Amniotic stem cell (primary cell): ENCODE measurements around the gene FAM168A.

Source experiments
- DNase-seq: peaks from one replicate; lab custom pipeline; 2025; lab: John Stamatoyannopoulos, UW

The FAM168A gene, protein sequence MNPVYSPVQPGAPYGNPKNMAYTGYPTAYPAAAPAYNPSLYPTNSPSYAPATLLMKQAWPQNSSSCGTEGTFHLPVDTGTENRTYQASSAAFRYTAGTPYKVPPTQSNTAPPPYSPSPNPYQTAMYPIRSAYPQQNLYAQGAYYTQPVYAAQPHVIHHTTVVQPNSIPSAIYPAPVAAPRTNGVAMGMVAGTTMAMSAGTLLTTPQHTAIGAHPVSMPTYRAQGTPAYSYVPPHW

DNA sequence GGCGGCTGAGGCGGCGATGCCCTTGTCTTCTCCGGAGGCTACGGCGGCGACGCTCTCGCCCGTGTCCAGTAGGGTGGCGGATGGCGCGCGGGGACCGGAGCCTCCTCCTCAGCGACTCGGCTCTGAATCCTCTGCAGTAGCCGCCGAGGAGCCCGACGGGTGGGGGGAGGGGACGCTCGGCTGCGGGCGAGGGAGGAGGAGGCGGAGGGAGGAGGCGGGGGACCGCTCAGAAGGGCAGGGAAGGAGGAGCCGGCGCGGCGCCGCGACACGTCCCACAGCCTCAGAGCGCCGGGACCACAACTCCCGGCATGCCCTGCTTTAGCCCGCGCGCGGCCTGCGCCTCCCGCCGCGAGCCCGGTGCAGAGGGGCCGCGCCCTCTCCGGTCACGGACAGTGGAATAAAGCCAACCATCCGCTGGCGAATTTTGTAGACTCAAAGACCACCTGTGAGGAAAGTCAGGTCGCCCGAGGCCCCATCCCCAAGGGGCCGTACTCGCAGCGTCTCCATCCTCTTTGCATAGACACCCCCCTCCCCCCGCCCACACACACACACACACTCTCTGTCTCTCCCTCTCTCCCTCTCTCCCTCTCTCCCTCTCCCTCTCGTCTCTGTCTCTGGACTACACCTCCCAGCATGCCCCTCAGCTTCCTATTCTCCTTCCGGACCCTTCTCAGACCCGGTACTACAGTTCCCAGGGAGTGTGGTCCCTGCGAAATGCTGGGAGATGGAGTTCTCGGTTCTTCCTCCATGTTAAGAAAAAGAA lies at the start of gene FAM168A:
Gene FAM168A, minus strand, starts transcription at position 157 of the 763 bp plus-strand sequence. CDS start 129,638 bp downstream, outside the sequence.
- DNase-seq, result peak; percentile 94

DNA sequence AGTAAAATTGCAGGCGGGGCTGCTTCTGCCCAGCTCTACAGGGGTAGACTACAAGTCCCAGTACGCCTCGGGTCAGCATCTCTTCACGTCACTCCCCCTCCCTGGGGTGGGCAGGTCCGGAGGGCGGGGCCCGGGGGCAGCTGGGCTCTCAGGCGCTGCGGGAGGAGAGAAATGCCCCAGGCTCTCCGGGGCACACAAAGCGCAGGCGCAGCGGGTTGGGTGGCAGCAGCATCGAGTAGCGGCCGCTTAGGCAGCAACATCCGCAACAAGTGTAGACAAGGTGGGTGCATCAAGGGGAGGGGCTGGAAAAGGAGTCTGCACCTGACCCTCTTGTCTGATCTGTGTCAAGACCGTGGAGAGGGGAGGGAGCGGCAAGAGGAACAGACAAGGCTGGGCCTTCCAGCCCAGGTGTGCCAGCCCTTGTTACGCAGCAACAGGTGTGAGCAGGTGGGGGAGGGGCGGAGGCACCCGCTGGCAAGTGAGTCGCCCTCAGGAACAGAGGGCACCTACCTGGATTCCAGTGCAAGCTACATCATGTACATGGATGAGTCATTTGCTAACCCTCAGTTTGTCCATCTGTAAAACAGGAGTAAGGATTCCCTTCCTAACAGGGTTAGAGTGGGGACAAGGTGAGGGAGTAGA lies 49.7 kb upstream of the FAM168A start:
- peak; percentile 60 for DNase-seq

DNA sequence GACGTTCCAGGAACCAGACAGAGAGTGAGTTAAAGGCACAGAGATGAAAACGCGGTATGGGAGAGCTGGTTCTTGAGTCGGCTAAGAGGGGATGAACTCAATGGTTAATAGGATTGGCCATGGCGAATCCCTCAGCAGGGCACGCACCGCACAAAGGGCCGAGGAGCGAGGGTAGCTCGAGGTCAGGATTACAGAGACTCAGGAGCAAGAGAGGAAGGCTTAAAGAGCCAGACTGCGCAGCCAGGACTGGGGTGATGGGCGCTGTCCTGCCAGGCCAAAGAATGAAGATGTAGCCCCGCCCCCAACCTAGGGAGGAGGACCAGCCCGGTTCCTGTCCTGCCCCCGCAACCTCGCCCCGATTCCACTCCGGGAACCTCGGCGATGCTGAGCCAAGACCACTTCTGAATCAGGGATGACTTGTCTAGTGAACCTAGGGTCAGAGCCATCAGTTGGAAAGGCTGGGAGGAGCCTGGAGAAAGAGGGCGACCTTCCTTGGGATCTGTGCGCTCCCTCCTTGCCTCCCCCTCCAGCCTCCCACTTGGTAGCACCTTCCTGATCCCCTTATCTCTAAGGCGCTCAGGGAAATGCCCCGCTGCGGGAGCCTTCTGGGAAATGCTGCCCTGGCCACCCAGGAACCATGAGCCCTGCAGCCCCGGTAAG lies 48.2 kb upstream of the FAM168A start, which contains the start of gene PLEKHB1:
Gene PLEKHB1, plus strand, starts transcription at position 610 of the 660 bp plus-strand sequence. Its CDS starts 28 bp downstream, at position 638.
- DNase-seq, result no peak

DNA sequence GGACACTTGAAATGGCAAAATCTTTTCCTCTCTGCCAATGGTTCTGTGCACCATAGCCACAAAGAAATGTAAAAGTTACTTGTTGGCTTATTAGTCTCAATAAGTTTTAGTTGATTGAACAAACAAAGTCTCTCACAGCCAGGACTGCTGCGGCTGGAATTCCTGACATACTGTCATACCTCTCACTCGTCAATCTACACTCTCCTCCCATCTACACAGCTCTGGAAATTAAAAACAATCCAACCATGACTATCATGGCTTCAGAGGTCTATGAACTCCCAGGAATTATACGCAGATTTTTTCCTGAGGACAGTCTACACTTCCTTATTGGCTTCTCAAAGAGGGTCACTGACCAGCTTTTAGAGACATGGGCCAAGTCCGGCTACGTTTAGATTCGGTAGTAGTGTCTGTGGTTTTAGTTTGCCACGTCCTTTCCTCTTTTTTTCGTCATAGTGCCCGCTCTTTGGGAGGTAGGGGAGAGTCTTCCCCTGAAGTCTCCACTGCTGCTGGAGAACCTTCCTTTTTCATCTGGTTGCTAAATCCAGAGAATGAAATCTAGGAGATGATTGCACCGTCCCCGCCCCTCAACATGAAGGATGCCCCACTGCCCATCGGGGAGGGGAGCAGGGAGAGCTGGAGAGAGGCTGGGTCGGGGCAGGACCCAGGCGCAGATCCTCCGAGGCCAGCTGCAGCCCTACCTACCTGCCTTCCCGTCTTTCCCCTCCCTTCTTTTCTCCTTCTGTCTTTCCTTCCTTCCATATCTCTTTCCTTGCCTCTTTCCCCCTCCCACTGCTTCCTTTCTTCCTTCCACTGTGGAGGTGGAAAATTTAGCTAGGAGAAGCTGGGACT lies 47.4 kb upstream of the FAM168A start:
- no peak for DNase-seq

DNA sequence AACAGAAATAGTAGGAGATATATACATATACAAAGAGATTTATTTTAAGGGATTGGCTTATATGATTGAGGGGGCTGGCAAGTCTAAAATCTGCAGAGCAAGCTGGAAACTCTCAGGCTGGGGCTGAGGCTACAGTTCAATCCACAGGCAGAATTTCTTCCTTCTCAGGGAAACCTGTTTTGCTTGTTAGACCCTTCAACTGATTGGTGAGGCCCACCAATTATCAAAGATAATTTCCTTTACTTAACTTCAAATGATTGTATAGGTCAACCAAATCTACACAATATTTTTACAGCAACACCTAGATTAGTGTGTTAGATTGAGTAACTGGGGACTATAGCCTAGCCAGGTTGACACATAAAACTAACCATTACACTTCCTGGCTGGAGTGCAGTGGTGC lies 43.8 kb upstream of the FAM168A start:
- no peak for DNase-seq

DNA sequence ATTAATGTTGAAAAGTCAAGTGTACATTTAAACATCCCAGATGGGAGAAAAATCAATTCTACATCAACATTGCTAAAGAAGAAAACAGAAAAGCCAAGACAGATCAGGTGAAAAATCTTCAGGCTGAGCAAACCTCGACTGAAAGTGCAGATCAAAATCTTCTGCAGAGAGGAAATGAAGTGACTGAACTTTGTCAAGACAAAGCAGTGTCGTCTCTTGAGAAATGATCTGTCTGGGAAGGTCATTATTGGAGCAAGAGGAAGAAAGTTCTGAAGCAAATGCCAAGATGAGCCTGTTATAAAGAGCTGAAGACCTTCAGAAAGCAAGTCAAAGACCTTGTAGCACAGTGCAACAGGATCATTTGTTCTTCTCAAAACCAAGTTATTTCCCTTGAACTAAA lies 42.7 kb upstream of the FAM168A start:
- no peak for DNase-seq

DNA sequence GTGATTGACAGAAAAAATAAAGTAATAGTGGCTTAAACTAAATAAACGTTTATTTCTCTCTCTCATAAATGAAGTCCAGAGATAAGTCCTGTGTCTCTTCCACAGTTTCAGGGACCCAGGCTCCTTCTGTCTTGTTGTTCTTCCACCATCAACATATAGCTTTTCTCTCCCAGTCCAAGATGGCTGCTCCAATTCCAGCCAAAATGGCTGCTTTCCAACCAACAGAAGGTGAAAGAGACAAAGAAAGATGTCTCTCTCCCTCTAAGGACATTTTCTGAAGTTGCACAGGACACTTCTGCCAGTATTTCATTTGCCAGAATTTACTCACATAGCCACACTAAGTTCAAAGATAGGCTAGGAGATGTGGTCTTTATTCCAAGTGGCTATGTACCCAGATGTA lies 39.1 kb upstream of the FAM168A start:
- no peak for DNase-seq

DNA sequence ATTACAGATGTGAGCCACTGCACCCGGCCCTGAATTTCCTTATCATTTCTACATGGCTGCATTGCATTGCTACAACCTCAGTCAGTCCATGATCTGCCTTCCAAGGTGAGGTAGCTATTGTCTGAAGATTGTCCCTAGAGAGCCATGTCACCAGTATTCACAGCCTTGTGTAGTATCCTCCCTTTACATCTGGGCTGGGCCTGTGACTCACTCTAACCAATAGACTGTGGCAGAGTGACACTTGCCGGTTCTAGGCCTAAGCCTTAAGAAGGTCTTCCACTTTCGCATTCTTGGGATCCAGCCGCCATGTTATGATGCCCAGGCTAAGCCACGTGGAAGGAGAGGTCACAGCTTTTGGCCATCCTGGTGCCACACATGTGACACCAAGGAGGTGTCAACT lies 38.3 kb upstream of the FAM168A start:
- DNase-seq, result no peak

DNA sequence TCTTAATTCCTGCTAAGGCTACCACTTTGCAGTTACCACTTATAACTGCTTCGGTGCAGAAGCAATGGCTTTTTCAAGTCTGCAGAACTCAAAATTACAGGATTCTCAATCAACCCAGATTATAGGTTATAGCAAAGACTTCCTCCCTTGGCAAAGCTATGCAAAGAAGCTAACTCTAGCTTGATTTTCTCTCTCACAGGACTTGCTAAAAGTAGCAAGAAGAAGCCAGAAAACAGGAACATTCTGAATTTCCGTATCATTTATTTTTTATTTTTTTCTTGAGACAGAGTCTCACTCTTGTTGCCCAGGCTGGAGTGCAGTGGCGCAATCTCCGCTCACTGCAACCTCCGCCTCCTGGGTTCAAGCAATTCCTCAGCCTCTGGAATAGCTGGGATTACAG lies 37.8 kb upstream of the FAM168A start:
- no peak for DNase-seq

DNA sequence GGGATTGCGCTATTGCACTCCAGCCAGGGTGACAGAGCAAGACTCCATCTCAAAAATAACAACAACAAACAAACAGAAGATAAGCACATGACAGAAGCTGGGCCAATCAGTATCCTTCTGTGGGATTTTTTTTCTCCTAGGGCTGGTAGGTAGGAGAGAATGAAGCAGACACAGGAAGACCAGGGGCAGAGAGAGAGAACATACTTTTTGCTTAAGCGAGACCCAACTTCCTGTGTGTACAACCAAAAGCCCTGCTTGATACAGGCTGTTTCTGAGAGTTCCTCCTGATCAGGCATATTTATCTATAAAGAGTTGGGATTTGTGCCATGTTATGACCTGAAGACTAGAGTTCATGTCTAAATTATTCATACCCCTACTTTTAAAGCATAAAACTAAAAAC lies 36.1 kb upstream of the FAM168A start:
- no peak for DNase-seq

DNA sequence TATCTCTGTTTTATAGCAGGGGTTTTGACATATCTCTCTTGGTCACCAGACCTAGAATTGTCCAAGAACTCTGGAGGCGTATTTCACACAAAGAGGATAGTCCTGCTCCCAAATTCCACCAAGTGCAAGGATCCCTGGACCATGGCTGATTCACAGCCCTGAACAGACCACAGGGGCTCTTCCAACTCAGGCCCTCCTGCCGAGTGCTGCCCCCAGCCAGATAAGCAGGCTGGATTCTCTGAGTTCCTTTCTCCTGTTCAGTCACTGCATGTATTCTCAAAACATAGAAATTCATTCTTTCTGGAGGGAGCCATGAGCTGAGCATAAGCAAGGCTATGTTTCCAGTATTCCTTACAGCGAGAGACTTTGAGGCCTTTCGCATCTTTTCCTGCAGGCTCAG lies 35.1 kb upstream of the FAM168A start:
- no peak for DNase-seq

DNA sequence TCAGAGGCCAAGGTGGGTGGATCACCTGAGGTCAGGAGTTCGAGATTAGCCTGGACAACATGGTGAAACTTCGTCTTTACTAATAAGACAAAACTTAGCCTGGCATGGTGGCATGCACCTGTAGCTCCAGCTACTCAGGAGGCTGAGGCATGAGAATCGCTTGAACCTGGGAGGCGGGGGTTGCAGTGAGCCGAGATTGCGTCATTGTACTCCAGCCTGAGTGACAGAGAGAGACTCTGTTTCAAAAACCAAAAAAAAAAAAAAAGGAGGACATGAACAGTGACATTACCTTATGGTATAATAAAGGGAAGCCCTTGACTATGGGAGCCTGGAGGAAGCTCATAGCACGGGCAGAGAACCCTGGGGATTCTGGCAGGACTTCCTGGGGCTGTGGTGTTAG lies 32.0 kb upstream of the FAM168A start:
- DNase-seq, result no peak

DNA sequence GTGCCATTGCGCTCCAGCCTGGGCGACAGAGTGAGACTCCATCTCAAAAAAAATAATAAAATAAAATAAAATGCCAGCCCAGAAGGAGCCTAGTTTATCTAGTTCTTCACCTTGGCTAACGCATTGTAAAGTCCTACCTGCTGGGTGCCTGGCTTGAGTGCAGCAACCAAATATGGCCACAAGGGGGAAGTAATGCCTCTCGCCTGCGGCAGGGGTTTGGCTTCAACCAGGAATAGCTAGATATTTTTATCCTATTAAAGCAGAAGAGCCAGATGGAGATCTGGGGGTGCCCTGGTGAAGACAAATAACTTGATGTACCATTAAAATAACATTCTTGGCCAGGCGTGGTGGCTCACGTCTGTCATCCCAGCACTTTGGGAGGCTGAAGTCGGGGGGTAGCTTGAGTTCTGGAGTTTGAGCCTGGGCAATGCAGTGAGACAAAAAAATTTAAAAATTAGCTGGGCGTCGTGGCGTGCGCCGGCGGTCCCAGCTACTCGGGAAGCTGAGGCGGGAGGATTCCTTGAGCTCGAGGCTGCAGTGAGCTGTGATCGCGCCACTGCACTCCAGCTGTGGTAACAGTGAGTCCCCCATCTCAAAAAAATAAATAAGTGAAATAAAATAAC lies 27.9 kb upstream of the FAM168A start:
- DNase-seq, result peak; percentile 4

DNA sequence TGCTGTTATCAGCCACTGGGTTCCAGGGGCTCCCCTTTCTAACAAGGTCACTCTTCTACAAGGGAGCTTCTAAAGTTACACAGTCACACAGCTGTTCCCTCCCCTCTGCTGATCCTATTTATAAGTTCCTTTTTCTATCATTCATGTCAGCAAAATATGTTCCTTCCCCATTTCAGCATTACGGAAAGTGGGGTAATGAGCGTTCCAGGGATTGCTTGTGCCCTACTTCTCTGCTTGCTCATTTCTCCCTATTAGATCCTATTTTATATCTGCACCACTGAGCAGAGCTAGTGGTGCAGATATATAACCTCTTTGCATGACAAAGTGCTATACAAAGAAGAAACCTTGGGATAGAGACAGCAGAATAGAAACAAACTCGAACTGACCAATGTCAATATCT lies 25.8 kb upstream of the FAM168A start:
- no peak for DNase-seq

DNA sequence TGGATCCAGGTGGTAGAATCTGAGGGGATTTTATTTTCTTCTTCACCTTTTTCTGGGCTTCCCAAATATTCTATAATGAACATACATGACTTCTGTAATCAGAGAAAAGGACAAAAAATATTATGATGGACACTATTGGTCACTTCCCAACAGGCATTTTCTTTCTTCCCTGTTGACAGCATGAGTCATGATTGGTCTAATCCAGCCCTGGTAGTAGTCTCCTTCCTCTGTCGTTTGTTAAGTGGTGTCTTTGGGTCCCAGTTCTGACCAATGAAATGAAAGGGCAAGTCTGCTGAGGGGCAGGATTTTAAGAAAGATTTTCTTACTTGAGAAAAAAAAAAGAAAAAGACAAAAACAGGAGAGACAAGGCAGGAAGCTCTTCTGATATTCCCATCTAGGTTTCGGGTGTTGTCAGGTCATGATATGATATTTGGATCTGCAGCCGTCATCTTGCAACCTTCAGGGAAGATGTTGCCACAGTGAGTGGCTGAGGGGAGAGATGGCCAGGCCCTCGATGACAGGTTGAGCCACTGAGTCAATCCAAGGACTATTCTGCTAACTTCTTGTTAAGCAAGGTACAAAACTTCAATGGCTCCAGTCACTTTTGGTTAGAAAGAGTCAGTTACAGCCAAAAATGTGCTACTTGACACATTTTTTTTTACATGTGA lies 25.1 kb upstream of the FAM168A start:
- DNase-seq, result no peak

DNA sequence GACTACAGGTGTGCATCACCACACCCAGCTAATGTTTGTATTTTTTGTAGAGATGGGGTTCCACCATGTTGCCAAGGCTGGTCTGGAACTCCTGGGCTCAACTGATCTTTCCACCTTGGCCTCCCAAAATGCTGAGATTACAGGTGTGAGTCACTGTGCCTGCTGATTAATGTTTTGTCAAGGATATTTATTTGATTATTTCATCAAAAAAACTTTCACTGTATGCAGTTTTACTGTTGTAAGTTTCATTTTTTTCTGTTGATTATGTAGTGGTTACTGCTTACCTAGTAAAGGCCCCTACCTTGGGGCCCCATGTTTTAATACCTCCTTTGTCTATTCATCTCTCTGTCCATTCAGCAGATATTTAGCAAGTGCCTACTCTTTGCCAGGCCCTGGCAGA lies 16.7 kb upstream of the FAM168A start:
- no peak for DNase-seq

DNA sequence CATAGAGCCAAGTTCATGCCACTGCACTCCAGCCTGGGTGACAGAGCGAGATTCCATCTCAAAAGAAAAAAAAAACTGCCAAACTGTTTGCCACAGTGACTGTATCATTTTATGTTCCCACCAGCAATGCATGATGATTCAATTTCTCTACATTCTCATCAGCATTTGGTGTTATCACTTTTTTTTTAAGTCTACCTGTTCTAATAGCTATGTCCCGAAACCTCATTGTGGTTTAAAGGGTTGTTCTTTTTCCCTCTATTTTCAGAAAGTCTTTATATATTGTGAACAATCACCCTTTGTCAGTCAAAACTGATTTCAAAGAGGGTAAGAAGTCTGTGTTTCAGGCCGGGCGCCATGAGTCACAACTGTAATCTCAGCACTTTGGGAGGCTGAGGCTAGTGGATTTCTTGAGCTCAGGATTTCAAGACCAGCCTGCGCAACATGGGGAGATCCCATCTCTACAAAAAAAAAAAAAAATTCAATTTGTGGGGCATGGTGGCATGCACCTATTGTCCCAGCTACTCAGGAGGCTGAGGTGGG lies 14.8 kb upstream of the FAM168A start:
- no peak for DNase-seq

DNA sequence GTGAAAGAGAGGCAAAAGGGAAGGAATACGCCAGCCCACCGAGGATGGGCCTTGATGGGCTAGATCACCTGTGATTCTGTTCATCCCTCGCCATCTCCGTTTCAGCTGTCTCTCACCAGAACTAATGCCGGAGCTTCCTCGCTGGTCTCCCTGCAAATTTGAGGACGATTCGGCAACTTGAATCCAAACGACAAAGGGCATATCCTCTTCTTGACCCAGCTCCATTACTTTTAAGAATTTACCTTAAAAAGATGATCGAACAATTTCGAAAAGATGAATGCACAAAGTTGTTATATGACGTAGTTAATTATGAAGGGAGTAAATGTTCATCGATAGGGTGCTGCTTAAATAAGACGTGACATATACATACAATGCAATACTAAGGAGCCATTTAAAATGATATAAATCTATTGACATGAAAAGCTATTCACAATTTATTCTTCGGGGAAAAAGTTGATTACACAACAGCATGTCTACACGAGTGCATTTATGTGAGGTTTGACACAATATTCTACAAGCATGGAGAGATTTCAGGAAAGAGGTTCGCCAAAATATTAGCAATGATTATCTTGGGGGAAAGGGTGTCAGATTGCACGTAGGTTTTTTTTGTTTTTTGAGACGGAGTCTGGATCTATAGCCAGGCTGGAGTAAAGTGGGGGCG lies 937 bp upstream of the FAM168A start:
- no peak for DNase-seq

DNA sequence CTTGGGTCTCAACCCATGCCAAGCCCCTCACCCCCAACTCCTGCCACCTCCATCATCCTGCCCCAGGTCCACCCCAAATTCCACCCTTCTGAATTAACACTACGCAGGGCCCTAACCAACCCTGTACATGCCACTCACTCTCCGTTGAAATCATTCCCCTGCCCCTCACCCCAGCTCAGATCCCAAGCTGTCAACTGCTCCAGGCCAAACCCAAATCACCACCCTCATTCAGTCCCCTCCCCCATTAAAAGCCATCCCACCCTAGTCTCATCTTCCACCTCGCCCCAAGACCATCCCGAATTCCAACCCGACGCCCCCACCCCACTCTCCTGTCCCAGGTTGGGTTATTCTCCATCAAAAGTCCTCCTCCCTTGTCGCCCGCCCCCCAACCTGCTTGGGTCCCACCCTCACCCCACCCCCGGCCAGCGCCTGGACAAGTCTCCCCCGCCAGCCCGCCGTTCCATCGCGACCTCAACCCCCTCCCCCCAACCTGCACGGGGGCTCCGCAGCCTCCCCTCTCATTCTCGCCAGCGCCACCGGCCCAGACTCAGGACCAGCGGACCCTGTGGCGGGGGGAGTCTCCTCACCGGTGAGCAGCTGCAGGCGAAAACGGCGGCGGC lies 466 bp downstream of the FAM168A start:
- no peak for DNase-seq
